Left ventricle myocardium inferior (tissue), 1 donor: ENCODE data around the gene LRFN3. TPM values are rescaled to one million over a fixed set of nuclear protein-coding genes. Genes with fewer than 3 reads are reported as not detected.
A peak's percentile ranks its signal among the peaks of the same experiment; 100 is the strongest.

ENCODE experiments used
- DNase-seq: peaks from one replicate; pipeline ENCODE4 v3.0.0-alpha.2; 2020
- H3K27ac ChIP-seq: fragments of 200-600 bp; replicated peaks from 2 replicates; pipeline ENCODE4 v1.8.0; 2021
- H3K27me3 ChIP-seq: fragments of 200-600 bp; 2 replicates; pipeline ENCODE4 v1.8.0; 2021; ENCODE audit warnings: low read depth
- H3K36me3 ChIP-seq: fragments of 200-600 bp; 2 replicates; pipeline ENCODE4 v1.8.0; 2021
- H3K4me1 ChIP-seq: fragments of 200-600 bp; 2 replicates; pipeline ENCODE4 v1.8.0; 2021
- H3K4me3 ChIP-seq: fragments of 200-600 bp; 2 replicates; pipeline ENCODE4 v1.8.0; 2021; ENCODE audit warnings: mild to moderate bottlenecking, moderate library complexity
- H3K9me3 ChIP-seq: fragments of 200-600 bp; replicated peaks from 2 replicates; pipeline ENCODE4 v1.8.0; 2021
- CTCF ChIP-seq: fragments of 200-600 bp; IDR thresholded peaks from 2 replicates; pipeline ENCODE4 v1.8.0; 2021; ENCODE audit warnings: antibody characterized with exemption, mild to moderate bottlenecking, borderline replicate concordance
- intact Hi-C: fragments of 100-400 bp; cut with micrococcal nuclease; formaldehyde crosslinking; loops from one replicate; pipeline ENCODE4 v1.11.0; 2022
- total RNA-seq: library from RNA; stranded (reverse); fragmentation: NEBNext Ultra II Directional; extraction: Animal tissue kit (Norgen Biotek cat#: 25700); gene quantifications from one replicate; pipeline ENCODE4 v1.2.1, GENCODE V29; 2021
- donor health status: DM: no; HTN: yes; CAD: no; lungs with severe emphysema.

LRFN3 gene
- total RNA-seq, 1 donor from 2014 or later: 7.1 TPM

GRCh38 chr19:35894342-35894741 is 41.8 kb upstream of the LRFN3 start:
- peaks cover 19% of the 10 kb centered on the region for H3K4me1 ChIP-seq
- H3K27ac ChIP-seq: no peak overlapping the region
- peaks cover 65% of the 10 kb centered on the region for H3K36me3 ChIP-seq
- H3K4me3 ChIP-seq: no peak overlapping the region
- no peaks in the 10 kb centered on the region for H3K9me3 ChIP-seq
- no peaks in the 10 kb centered on the region for H3K27me3 ChIP-seq
- no peak for TF ChIP-seq CTCF
- intact Hi-C loops: no loop called here
- DNase-seq: no peak

GRCh38 chr19:35895911-35896642 is 40.1 kb upstream of the LRFN3 start:
- Histone ChIP-seq H3K36me3 (peaks cover 49% of the 10 kb centered on the region), H3K27ac (no peak overlapping the region), H3K4me1 (peaks cover 33% of the 10 kb centered on the region), H3K27me3 (no peaks in the 10 kb centered on the region), H3K4me3 (no peak overlapping the region), H3K9me3 (no peaks in the 10 kb centered on the region)
- intact Hi-C loops: no loop called here
- DNase-seq: no peak
- no peak for TF ChIP-seq CTCF

- intact Hi-C loops: no loop called here
These were observed 39.5 kb upstream of the LRFN3 start for GRCh38 chr19:35896643-35897040.

GRCh38 chr19:35897706-35898451 is 38.3 kb upstream of the LRFN3 start:
- intact Hi-C loops: no loop called here
- Histone ChIP-seq H3K27ac (peak overlapping the region; percentile 77), H3K4me1 (peaks cover 33% of the 10 kb centered on the region), H3K36me3 (peaks cover 38% of the 10 kb centered on the region), H3K27me3 (no peaks in the 10 kb centered on the region), H3K9me3 (no peaks in the 10 kb centered on the region), H3K4me3 (peak overlapping the region; percentile 86)
- no peak for DNase-seq
- no peak for TF ChIP-seq CTCF

More at GRCh38 chr19:35896643-35897040, 39.5 kb upstream of the LRFN3 start:
- H3K4me3 ChIP-seq: no peak overlapping the region
- H3K4me1 ChIP-seq: peaks cover 33% of the 10 kb centered on the region
- TF ChIP-seq CTCF: no peak
- H3K27me3 ChIP-seq: no peaks in the 10 kb centered on the region
- H3K9me3 ChIP-seq: no peaks in the 10 kb centered on the region
- peaks cover 49% of the 10 kb centered on the region for H3K36me3 ChIP-seq
- H3K27ac ChIP-seq: no peak overlapping the region
- DNase-seq: no peak

DNA sequence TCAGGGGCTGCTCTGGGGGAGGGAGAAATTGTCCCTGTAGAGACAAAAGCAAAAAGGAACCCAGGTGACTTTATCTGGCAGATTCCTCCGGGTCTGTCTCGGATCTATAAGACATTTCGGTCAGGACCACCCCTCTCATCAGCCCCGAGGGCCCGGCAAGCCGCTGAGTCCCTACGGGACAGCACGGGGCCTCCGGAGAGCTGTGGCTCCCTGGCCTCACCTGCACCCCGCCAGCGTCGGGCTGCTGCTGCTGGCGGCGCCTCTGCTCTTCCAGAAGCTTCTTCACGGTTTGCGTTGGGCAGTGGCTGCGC is 37.7 kb upstream of the LRFN3 start:
- Histone ChIP-seq H3K4me1 (peaks cover 33% of the 10 kb centered on the region), H3K27ac (peak overlapping the region; percentile 77), H3K27me3 (no peaks in the 10 kb centered on the region), H3K4me3 (peak overlapping the region; percentile 86), H3K36me3 (peaks cover 33% of the 10 kb centered on the region), H3K9me3 (no peaks in the 10 kb centered on the region)
- TF ChIP-seq CTCF: no peak
- intact Hi-C loops: no loop called here
- no peak for DNase-seq
